HepG2 (cell line): Measurements from ENCODE around the gene EPHA1.

Source experiments
- CEBPB ChIP-seq: IDR thresholded peaks from 2 replicates; pipeline ENCODE4 v1.6.1; 2011; ENCODE audit warnings: low read depth, low read length, improper control_type of control experiment, borderline replicate concordance
- KDM3A ChIP-seq: IDR thresholded peaks from 2 replicates; pipeline ENCODE4 v1.6.1; 2018; ENCODE audit warnings: low read depth, missing compliant biosample characterization
- NFKB2 ChIP-seq: sonication (generic); formaldehyde crosslinking; IDR thresholded peaks from 2 replicates; pipeline ENCODE4 v1.4.0; 2020; ENCODE audit warnings: missing genetic modification reagents, borderline replicate concordance
- POLR2AphosphoS5 ChIP-seq: IDR thresholded peaks from 2 replicates; pipeline ENCODE4 v1.6.1; 2012; ENCODE audit warnings: low read depth, low read length
- RBM39 ChIP-seq: fragments of 200-400 bp; formaldehyde crosslinking; IDR thresholded peaks from one replicate; pipeline ENCODE4 v1.6.1; 2018; ENCODE audit warnings: antibody characterized with exemption, mild to moderate bottlenecking, low read depth, low read length; ENCODE audit not compliant: poor library complexity, severe bottlenecking
- RFX3 ChIP-seq: IDR thresholded peaks from 2 replicates; pipeline ENCODE4 v1.6.1; 2016; ENCODE audit warnings: missing biosample characterization, missing genetic modification reagents
- ZNF407 ChIP-seq: sonication (generic); formaldehyde crosslinking; IDR thresholded peaks from one replicate; pipeline ENCODE4 v1.5.1; 2020; ENCODE audit warnings: mild to moderate bottlenecking, missing genetic modification reagents; ENCODE audit errors: not compliant biosample characterization
- ZNF501 ChIP-seq: sonication (generic); formaldehyde crosslinking; IDR thresholded peaks from 2 replicates; pipeline ENCODE4 v1.5.1; 2020; ENCODE audit warnings: mild to moderate bottlenecking, moderate library complexity, missing genetic modification reagents
- ZNF7 ChIP-seq: IDR thresholded peaks from 2 replicates; pipeline ENCODE4 v1.6.1; 2016; ENCODE audit warnings: missing biosample characterization, missing genetic modification reagents
- ZNF790 ChIP-seq: sonication (generic); formaldehyde crosslinking; IDR thresholded peaks from 2 replicates; pipeline ENCODE4 v1.8.0; 2022; ENCODE audit warnings: missing genetic modification reagents, mild to moderate bottlenecking, borderline replicate concordance
- TF ChIP-seq, protein P1 (sequence below): sonication (generic); formaldehyde crosslinking; IDR thresholded peaks from 2 replicates; pipeline ENCODE4 v1.5.0; 2020; ENCODE audit warnings: mild to moderate bottlenecking, missing genetic modification reagents, moderate library complexity
- TF ChIP-seq, protein P2 (sequence below): sonication (generic); formaldehyde crosslinking; IDR thresholded peaks from 2 replicates; pipeline ENCODE4 v1.8.1; 2022; ENCODE audit warnings: mild to moderate bottlenecking, missing genetic modification reagents

DNA sequence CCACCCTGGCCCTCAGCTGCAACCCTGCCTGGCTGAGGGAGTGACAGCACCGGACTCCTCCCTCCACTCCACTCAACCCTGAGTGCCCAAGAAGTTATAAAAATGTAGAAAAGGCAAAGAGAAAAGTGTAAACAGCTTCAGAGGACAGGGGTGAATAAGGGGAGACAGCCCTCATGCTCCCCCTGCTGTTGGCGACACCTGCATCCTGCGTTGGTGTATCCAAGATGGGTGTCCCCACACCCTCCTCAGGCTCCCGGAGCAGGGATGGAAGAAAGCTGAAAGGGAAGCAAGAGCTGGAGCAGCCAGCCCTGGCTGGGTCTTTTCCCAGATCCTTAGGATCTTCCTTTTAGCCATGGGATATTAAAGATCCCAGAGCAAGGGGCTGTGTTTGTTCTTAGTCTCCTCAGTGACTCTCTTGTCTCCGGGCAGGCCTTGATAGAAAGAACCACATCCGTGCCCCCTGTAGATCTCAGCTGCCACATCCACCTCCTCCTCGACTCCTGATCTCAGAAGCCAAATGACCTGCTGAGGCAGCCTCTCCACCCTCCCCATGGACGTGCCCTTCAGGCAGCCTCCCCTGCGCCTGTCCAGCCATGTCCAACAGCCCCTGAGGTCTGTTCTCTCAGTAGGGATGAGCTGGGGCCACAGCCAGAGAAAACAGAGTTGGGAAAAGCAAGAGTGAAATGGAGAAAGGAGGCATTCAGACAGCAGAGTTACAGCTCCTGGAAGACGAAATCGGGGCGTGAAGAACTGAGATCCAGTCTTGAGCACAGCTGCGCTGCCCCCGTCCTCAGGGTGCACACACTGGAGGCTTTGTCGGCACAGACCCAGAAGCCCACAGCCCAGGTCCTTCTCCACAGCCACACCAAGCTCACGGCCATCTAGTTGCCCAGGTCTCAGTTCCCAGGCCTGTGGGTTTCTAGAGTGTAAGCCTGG is 52.9 kb downstream of the EPHA1 start:
- TF ChIP-seq KDM3A (no peak), ZNF790 (CRISPR knock-in tag) (no peak), NFKB2 (CRISPR knock-in tag) (no peak), ZNF501 (CRISPR knock-in tag) (no peak), CEBPB (no peak), RFX3 (CRISPR knock-in tag) (no peak), ZNF407 (CRISPR knock-in tag) (no peak), POLR2AphosphoS5 (no peak), RBM39 (no peak), ZNF7 (no peak)
- TF ChIP-seq, protein P1, sequence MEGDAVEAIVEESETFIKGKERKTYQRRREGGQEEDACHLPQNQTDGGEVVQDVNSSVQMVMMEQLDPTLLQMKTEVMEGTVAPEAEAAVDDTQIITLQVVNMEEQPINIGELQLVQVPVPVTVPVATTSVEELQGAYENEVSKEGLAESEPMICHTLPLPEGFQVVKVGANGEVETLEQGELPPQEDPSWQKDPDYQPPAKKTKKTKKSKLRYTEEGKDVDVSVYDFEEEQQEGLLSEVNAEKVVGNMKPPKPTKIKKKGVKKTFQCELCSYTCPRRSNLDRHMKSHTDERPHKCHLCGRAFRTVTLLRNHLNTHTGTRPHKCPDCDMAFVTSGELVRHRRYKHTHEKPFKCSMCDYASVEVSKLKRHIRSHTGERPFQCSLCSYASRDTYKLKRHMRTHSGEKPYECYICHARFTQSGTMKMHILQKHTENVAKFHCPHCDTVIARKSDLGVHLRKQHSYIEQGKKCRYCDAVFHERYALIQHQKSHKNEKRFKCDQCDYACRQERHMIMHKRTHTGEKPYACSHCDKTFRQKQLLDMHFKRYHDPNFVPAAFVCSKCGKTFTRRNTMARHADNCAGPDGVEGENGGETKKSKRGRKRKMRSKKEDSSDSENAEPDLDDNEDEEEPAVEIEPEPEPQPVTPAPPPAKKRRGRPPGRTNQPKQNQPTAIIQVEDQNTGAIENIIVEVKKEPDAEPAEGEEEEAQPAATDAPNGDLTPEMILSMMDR (CRISPR knock-in tag) = no peak
- TF ChIP-seq, protein P2, sequence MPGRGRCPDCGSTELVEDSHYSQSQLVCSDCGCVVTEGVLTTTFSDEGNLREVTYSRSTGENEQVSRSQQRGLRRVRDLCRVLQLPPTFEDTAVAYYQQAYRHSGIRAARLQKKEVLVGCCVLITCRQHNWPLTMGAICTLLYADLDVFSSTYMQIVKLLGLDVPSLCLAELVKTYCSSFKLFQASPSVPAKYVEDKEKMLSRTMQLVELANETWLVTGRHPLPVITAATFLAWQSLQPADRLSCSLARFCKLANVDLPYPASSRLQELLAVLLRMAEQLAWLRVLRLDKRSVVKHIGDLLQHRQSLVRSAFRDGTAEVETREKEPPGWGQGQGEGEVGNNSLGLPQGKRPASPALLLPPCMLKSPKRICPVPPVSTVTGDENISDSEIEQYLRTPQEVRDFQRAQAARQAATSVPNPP (CRISPR knock-in tag) = no peak
